ENCODE measurements around the gene TMEM201.

TMEM201 gene

DNA sequence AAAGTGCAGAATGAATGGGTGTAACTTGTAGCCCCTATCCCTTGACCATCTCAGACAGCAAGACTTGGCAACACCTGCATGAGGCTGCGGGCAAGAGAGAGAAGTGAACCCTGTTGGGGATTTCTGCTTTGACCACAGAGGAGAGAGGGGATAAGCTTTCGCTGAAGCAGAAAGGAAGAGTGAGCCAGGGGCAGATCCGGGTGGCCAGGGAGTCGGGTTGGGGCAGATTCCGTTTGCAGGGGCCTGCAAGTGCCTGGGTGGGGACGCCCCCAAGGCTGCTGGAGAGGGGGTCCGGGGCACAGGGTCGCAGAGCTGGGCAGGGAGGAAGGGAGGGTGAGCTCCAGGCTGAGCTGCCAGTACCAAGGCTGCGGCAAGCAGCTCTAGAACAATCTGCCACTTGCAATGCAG lies 37.5 kb downstream of the TMEM201 start:
- DNase-seq = peak; percentile 39 to 51

DNA sequence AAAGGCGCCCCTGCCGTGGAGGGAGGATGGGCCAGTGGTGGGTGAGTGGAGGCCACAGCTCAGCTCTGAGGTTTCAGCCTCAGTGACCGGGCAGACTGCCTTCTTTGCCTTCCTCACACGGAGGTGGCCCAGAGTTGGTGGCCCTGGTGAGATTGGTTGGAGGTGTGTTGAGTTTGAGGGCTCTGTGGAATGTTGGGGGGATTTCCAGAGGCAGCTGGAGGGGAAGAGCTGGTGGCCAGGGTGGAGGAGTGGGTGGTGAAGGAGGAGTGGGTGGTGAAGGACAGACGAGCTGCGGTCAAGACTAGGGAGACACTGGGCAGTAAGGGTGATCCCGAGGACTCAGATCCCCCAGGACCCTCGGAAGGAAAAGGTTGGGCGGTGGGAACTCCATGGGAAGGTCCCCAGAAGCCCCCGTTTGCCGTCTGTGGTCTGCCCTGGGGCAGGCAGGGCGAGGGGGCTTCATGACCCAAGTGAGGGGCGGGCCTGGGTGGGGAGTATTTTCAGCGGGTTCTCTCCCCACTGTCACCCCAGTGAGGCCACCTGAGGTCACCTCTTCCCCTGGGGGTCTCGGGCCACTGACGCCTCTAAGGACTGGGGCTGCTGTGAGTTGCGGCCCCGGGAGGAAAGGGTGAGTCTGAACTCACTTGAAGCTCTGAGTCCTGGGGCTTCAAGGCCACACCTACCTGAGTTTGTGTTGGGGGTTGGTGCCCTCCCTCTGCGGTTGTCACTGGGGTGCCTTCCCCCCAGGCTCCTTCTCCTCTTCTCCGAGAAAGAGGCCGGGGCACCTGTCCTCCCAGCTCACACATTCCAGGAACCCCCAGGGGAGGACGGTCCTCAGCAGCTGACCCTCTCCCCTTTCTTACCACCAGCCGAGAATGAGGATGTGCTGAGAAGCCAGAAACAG lies 40.1 kb downstream of the TMEM201 start:
- peak; percentile 68 to 77 for DNase-seq

- peak; percentile 80 to 81 for DNase-seq
Observed at GRCh38 chr1:9629445-9630201, 40.9 kb downstream of the TMEM201 start.

DNA sequence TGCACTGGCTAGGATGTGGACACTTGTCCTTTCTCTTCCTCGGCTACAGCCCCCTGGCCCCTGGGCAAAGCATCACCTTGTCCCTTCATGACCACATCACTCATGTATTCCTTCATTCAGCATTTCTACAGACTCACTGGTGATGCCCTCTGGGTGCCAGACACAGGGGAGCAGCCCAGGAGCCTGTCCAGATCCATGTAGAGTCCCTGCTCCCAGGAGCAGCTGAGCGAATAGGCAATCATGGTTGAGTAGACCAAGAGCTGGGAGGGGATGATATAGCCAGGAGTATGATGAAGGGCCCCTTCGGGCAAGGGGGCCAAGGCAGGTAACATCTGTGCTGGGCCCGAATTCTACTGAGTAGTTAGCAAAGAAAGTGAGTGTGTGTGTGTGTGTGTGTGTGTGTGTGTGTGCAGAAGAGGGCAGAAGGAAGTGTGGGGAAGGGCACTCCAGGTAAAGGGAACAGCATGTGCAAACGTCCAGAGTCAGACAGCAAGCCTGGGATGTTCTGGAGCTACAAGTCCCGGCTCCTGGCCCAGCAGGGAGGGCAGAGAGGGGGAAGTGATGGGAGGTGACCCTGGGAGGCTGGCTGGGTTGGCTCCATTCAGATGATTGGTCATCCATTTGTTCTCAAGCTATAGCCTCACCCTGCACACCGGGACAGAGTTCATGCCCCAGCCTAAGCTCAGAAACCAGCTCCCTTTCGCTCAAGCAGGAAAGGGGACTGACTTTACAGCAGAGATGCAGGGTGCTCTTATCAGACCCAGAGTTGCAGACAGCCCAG lies 41.8 kb downstream of the TMEM201 start:
- DNase-seq = peak; percentile 16 to 22

DNA sequence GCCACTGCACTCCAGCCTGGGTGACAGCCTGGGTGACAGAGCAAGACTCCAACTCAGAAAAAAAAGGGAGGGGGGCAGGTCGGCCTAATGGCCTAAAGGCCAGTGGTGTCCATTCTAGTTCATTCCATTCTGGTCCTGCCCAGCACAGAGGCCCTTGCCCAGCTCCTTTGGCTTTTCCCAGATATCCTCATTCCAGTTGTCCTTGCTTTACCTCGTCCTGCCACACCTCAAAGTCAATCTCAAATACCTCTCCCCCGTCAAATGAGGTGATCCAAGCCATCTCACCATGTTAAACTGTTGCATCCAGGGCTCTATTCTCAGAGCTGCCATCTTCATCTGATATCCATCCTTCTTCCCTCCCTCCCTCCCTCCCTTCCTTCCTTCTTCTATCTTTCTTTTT lies 42.9 kb downstream of the TMEM201 start:
- no peak for DNase-seq

- DNase-seq = no peak
Observed at GRCh38 chr1:9633493-9633892, 44.8 kb downstream of the TMEM201 start.

GRCh38 chr1:9634582-9634981 lies 45.9 kb downstream of the TMEM201 start:
- DNase-seq = no peak

GRCh38 chr1:9639227-9639626 lies 50.5 kb downstream of the TMEM201 start:
- DNase-seq = no peak

DNA sequence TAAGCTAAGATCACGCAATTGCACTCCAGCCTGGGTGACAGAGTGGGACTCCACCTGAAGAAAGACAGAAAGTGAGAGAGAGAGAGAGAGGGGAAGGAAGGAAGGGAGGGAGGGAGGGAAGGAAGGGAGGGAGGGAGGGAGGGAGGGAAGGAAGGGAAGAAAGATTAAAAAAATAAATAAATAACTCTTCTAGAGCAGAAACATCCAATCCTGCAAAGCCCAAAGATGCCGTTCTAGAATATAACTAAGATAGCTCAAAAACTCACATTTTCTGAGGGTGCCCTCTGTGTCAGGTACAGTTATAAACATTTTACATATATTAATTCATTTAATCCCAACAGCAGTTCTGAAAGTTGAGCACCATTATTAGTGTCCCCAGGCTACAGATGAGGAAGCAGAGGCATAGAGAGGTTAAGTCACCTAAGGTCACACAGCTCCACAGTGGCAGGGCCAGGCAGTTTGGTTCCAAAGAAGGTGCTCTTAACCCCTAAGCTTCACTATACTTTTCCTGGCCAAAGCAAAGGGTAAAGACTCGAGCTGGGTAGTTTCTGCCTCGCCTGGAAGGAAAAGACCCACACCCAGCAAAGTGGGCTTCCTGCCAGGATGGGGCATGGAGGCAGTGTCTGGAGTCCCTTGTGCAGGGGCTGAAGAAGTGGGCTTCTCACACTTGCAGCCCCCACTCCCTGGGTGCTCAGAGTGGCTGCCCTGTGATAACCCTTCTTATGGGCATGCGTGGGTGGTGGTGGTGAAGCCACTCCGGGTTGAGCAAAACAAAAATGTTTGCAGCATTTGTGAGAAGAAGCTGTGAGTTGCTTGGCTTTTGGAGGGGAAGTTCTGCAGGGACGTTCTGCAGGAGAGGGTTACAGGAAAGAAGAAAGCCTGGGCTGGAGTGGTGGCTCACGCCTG lies 54.9 kb downstream of the TMEM201 start:
- DNase-seq = peak in 1 of 2 donors; percentile 5

- DNase-seq = no peak
Observed at GRCh38 chr1:9646037-9646436, 57.3 kb downstream of the TMEM201 start.

- DNase-seq = no peak
Observed at GRCh38 chr1:9648171-9648570, 59.5 kb downstream of the TMEM201 start.

GRCh38 chr1:9649769-9650168 lies 61.1 kb downstream of the TMEM201 start:
- no peak for DNase-seq

DNA sequence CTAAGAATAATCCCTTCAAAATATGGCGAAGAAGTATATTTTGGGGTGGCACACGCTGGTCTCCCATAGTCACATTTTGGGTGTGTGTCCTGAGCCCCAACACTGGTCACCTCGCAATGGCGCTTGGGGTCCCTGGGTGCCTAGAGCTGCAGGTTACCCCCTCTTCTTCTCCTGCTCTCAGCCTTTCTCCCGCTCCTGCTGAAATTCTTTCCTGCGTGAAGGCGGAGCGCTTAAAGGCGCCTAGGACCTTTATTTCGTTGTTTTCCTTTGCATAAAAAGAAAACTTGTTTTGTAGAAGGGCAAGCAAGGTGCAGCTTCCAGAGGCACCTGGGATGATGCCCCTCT lies 62.5 kb downstream of the TMEM201 start:
- no peak for DNase-seq

DNA sequence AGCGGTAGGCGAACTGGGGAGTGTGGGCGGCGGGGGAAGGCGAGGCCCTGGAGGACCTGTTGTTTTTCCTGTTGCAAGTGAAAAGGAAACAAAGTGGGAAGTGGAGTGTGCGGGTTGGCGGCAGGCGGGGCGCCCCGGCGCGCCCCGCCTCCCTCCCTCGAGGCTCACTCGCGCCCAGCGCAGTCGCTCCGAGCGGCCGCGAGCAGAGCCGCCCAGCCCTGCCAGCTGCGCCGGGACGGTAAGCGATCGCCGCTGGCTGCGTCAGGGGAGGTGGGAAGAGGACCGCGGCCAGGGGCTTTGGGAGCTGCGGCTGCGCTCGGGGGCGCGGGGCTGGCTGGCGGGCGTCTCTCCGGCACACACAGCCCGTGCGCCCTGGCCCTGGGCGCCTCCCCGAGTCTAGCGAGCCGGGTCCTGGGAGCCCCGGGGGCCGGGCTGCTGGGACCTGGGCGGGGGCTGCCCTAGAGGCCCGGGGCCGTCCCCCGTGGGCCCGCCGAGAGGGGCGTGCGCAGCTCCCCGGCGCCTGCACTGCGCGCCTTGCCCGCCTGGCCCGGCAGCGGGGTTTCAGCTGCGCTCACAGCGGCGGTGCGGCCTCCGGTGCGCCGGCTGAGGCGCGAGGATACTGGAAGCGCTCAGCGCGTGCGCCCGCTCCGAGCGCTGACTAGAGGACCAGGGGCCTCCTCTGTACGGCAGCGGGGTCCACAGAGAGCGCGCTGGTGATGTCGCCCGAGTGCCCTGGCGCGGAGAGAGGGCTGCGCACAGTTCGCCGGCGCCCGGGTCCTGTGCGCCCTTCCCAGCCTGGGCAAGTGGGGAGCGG lies 63.1 kb downstream of the TMEM201 start, which contains the start of gene PIK3CD:
Gene PIK3CD (plus strand): TSS at position 167 of the 814 bp plus-strand sequence. CDS start 58,725 bp downstream, outside the sequence.
- peak; percentile 16 to 49 for DNase-seq

DNA sequence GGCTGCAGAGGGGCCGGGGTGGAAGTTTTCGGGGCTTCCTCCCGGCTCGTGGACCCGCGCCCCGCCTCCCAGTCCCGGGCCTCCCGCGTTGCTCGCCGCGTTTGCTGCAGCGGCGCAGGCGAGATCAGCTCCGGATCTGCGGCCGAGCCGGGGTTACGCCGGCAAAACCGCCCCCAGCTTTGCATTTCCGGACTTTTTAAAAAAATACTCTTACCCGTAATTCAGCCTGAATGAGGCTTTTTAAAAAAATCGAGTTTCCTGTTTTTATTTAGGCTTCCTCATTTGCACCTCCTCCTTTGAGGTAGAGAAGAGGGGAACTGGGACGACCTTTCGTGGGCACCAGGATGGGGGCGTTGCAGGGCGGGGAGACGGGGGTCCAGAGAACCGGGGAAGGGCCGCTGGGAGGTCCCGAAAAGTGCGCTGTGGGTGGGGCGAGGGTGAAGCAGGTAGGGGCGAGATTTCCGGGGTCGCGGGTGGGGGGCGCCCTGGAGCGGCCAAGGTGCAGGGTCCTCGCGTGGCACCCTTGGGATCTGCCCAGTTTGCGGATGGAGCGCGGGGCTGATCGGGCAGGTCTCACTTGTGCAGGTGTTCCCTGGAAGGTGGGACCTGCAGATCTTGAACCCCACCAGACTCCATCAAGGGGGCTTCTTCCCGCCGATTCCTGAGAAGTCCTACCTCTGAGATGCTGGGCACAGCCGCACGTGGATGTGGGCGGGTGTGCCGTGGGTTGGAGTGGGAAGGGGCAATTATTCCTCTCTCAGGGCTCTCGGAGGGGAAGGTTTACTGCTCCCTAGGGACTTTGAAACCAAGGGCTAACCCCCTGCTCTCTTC lies 63.9 kb downstream of the TMEM201 start:
- peak; percentile 73 to 84 for DNase-seq

DNA sequence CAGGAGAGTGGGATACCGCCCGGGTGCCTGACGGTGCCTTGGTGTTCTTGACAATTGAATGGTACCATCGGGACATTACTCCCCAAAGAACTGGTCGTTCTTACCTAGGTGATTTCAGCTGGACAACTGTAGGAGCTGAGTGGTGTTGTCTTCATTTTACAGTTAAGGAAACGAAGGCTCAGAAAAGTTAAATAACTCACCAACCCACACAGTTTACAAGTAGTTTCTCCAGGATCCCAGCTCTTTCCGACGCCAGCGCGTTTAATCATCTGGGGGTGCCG lies 64.4 kb downstream of the TMEM201 start:
- DNase-seq = no peak

GRCh38 chr1:9653491-9654050 lies 64.9 kb downstream of the TMEM201 start:
- peak in 1 of 2 donors; percentile 47 for DNase-seq

DNA sequence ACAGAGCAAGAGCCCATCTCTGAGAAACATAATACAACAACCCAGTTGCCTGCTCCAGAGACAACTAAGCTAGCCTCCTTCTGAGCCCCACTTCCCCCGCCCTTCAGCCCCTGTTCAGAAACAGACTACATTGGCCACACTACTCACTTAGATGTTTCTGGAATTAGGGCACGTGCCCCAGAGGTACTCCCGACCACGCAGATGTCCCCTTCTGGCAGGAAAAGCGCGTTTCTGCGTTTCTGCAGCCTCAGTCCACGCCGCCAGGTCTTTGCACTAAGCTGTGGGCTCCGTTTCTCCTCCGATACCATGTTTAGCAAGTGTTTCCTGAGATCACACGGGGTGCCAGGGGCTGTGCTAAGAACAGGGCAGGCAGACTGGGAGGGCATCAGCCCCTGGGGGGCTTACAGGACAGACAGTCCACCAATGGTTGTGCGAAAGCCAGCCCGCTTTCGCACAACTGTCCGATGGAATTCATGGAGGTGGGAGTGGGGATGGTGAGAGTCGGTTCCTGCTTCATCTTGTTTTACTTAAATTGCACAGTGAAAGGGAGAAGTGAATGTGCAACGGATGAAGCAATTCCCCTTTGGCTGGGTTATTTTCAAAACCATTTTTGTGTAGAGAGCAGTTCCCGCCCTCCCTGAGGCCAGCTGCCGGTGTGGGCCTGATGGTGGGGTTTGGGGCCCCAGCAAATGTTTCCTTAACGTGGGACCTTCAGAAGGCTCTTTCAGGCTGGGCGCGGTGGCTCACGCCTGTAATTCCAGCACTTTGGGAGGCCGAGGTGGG lies 65.5 kb downstream of the TMEM201 start:
- DNase-seq = peak; percentile 22 to 25

All from CD4-positive, alpha-beta T cell treated with Interferon alpha-2 for 1 hour (primary cell).